K562 (cell line): Measurements from ENCODE around the gene SIGLEC1. TPM values are rescaled to one million over a fixed set of nuclear protein-coding genes. Genes with fewer than 3 reads are reported as not detected.

Experiments
- ATAC-seq: fragments of 200-7000 bp; cut with Tn5 transposase; 3 replicates; pipeline ENCODE4 v1.9.1; 2020; ENCODE audit warnings: moderate library complexity
- BruUV-seq: library from RNA; stranded (reverse); fragments of 400-500 nt; replicated peaks from 2 replicates; lab custom pipeline; 2021; lab: Mats Ljungman, UMichigan
- CTCF ChIA-PET: fragments of 300-600 bp; formaldehyde crosslinking; extraction: SDS; loops from one replicate; lab custom pipeline; 2021; ENCODE audit warnings: low intra/inter-chr PET ratio; lab: Yijun Ruan, JAX
- POLR2A ChIA-PET: fragments of 300-600, 350-650 bp; sonication (Branson Sonifier 250); formaldehyde crosslinking; extraction: SDS; loops from one replicate; lab custom pipeline; 2021; ENCODE audit warnings: antibody characterized with exemption, inconsistent platforms; lab: Yijun Ruan, JAX
- DNase-seq, 4 experiments: peaks; one replicate each; pipeline versions ENCODE4 v3.0.0 to v3.0.0-alpha.2; 2011 to 2018; ENCODE audit warnings: low spot score in 3 of 4, mixed read lengths in 3 of 4; ENCODE audit errors: extremely low read depth in 1 of 4
- FAIRE-seq: peaks from 2 replicates; lab custom pipeline; 2011; peaks lifted over from hg19 to GRCh38; lab: Jason Lieb, UNC
- H2AFZ ChIP-seq: 2 replicates; pipeline ENCODE4 v1.6.0; 2011; ENCODE audit warnings: low read depth, low read length, control low read depth, inconsistent platforms
- H3K27ac ChIP-seq: fragments of 200-600 bp; 3 replicates; pipeline ENCODE4 v1.8.0; 2011; ENCODE audit warnings: low read depth, mild to moderate bottlenecking, control low read depth, inconsistent platforms, low read length, moderate library complexity, mixed read lengths; ENCODE audit errors: extremely low read depth
- H3K27me3 ChIP-seq, 2 experiments: fragments of 300-600 bp in 1 of 2; 2 replicates in 1 of 2; 3 replicates in 1 of 2; pipeline versions ENCODE4 v1.6.0 to v1.8.0; 2011; ENCODE audit warnings: inconsistent platforms in 2 of 2, low read length in 2 of 2, mild to moderate bottlenecking in 1 of 2, mixed read lengths in 1 of 2, moderate library complexity in 1 of 2; ENCODE audit not compliant: control insufficient read depth in 2 of 2, insufficient read depth in 2 of 2
- H3K36me3 ChIP-seq: fragments of 300-600 bp; 3 replicates; pipeline ENCODE4 v1.8.0; 2011; ENCODE audit warnings: mild to moderate bottlenecking, low read length, inconsistent platforms; ENCODE audit not compliant: control insufficient read depth, insufficient read depth
- H3K4me1 ChIP-seq, 2 experiments: fragments of 200-600 bp in 1 of 2; replicated peaks in 1 of 2; 2 replicates in 1 of 2; 3 replicates in 1 of 2; pipeline versions ENCODE4 v1.5.1 to v1.8.0; 2011; ENCODE audit warnings: inconsistent platforms in 2 of 2, low read length in 2 of 2, mild to moderate bottlenecking in 1 of 2, mixed read lengths in 1 of 2, moderate library complexity in 1 of 2; ENCODE audit not compliant: control insufficient read depth in 2 of 2, insufficient read depth in 2 of 2
- H3K4me2 ChIP-seq: 2 replicates; pipeline ENCODE4 v1.6.1; 2011; ENCODE audit warnings: low read length, control low read depth, inconsistent platforms, mixed read lengths; ENCODE audit not compliant: insufficient read depth
- H3K4me3 ChIP-seq: fragments of 200-600 bp; sonication (generic), shearing (Covaris generic); 2 replicates; pipeline ENCODE4 v1.5.1; 2016; ENCODE audit warnings: control low read depth, inconsistent platforms
- H3K79me2 ChIP-seq: fragments of 200-600 bp; 3 replicates; pipeline ENCODE4 v1.8.0; 2011; ENCODE audit warnings: low read length, inconsistent platforms; ENCODE audit not compliant: control insufficient read depth, insufficient read depth
- H3K9ac ChIP-seq, 2 experiments: 2 replicates each; pipeline versions ENCODE4 v1.6.0 to v1.6.1; 2011; ENCODE audit warnings: low read depth in 2 of 2, low read length in 2 of 2, control low read depth in 1 of 2, inconsistent platforms in 1 of 2, mild to moderate bottlenecking in 1 of 2, mixed read lengths in 1 of 2; ENCODE audit not compliant: insufficient read depth in 1 of 2
- H3K9me1 ChIP-seq: one replicate; pipeline ENCODE4 v1.6.0; 2011; ENCODE audit warnings: inconsistent platforms, mild to moderate bottlenecking, low read length, moderate library complexity; ENCODE audit not compliant: control insufficient read depth, insufficient read depth
- H3K9me3 ChIP-seq: replicated peaks from 2 replicates; pipeline ENCODE4 v1.5.1; 2011; ENCODE audit warnings: low read depth, low read length, inconsistent platforms; ENCODE audit not compliant: control insufficient read depth, insufficient read depth
- H4K20me1 ChIP-seq: replicated peaks from 2 replicates; pipeline ENCODE4 v1.6.1; 2011; ENCODE audit warnings: low read length, inconsistent platforms, mixed read lengths; ENCODE audit not compliant: control insufficient read depth, insufficient read depth
- BRD9 ChIP-seq: fragments of 450-650 bp; IDR thresholded peaks from 2 replicates; pipeline ENCODE4 v1.6.1; 2018; ENCODE audit warnings: low read depth; ENCODE audit not compliant: partially characterized antibody
- EP400 ChIP-seq: fragments of 450-650 bp; IDR thresholded peaks from 2 replicates; pipeline ENCODE4 v1.6.1; 2017; ENCODE audit warnings: antibody characterized with exemption, mild to moderate bottlenecking, moderate library complexity
- KAT7 ChIP-seq: sonication (generic); formaldehyde crosslinking; IDR thresholded peaks from 2 replicates; pipeline ENCODE4 v1.8.0; 2022; ENCODE audit warnings: missing genetic modification reagents, mild to moderate bottlenecking, borderline replicate concordance
- SNIP1 ChIP-seq: fragments of 450-650 bp; IDR thresholded peaks from 2 replicates; pipeline ENCODE4 v1.7.1; 2017; ENCODE audit warnings: low read depth, mild to moderate bottlenecking
- TAF15 ChIP-seq: fragments of 200-400 bp; formaldehyde crosslinking; IDR thresholded peaks from 2 replicates; pipeline ENCODE4 v1.6.1; 2017; ENCODE audit warnings: mild to moderate bottlenecking, low read depth, low read length, moderate library complexity
- THAP7 ChIP-seq: fragments of 250-450 bp; sonication (Bioruptor Pico); IDR thresholded peaks from 2 replicates; pipeline ENCODE4 v1.5.0; 2021
- WGBS: fragments of 100-300 bp; shearing (Covaris generic); methylation state at CpG from one replicate; pipeline ENCODE4 v1.1.6; 2016; ENCODE audit warnings: low coverage, mixed read lengths; ENCODE audit not compliant: insufficient coverage; ENCODE audit errors: missing lambda C conversion rate; 5-methylcytosine and 5-hydroxymethylcytosine counted together
- in situ Hi-C: fragments of 300-500 bp; cut with MboI; formaldehyde crosslinking; loops from 4 replicates; pipeline ENCODE4 v1.15.0; 2018; ENCODE audit warnings: inconsistent platforms, mixed read lengths
- intact Hi-C: fragments of 100-400 bp; cut with micrococcal nuclease; formaldehyde crosslinking; loops from 2 replicates; pipeline ENCODE4 v1.14.2; 2022
- polyA plus RNA-seq, 8 experiments: library from polyadenylated mRNA; depleted of rRNA in 4 of 8; stranded (reverse) in 5 of 8; unstranded in 3 of 8; fragments of >200 nt; fragmentation: Nextera tagmentation in 2 of 8; fragmentation: Illumina TruSeq in 1 of 8; extraction: Ambion mirVana in 2 of 8; extraction: Trizol in 1 of 8; gene quantifications; 2 replicates each; pipeline versions ENCODE4 v1.2.1 to v1.2.3, GENCODE V29; 2011 to 2014; ENCODE audit warnings: inconsistent platforms in 1 of 8, missing spikeins in 1 of 8
- total RNA-seq, 7 experiments: library from RNA; depleted of rRNA in 6 of 7; stranded (reverse); fragments of >200 nt in 6 of 7; fragmentation: Illumina TruSeq in 2 of 7; extraction: Trizol in 2 of 7; gene quantifications; 2 replicates each; pipeline versions ENCODE4 v1.2.1 to v1.2.3, GENCODE V29; 2011 to 2021; ENCODE audit warnings: low replicate concordance in 1 of 7

SIGLEC1 gene
- total and polyA plus RNA-seq, 9 of the 15 experiments (the other 6 are each of a cell fraction or from before 2014, with no cell fraction given), result 0.05 to 0.07 TPM; not detected in 7

DNA sequence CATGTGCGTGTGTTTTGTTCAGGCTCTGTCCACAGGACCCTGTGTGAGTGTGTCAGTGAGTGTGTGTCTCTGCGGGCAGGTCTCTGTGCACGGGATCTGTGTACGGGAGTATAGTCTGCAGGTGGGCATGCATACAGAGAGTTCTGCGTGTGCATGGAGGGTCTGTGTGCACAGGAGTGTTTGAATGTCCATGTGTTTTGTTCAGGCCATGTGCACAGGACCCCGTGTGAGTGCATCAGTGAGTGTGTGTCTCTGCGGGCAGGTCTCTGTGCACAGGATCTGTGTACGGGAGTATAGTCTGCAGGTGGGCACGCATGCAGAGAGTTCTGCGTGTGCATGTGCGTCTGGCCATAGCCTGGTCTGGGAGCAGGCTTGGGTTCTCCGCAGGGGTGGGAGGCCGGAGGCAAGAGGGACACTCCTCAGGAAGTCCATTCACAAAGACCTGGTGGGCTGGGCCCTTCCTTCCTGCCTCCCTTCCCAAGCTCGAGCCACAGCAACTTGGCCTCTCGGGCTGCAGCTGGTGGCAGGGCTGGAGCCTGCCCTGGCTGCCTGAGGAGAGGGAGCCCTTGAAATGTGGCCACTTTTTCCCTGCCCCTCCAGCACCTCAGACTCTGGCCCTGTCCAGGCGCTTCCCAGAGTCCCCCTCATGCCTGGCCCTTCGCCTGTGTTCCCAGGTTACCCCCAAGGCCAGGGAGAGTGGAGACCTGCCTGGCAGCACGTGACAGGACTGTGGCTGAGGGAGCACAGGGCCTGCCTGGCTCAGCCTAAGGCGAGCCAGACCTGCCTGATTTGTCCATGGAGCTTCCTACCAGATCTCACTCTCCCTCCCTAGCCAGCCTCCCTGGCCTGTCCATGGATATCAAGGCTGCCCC is 26.9 kb upstream of the SIGLEC1 start:
- intact Hi-C loops (no loop called here), in situ Hi-C loops (no loop called here)
- no peak overlapping the region for H3K27ac ChIP-seq
- no peak for ATAC-seq
- 64% methylated on average over 13 of the region's 19 CpGs for WGBS
- POLR2A ChIA-PET, result interaction anchor here (0.5 to 0.6 kb wide), 3 partner anchors 15 to 151 kb away, joined by 3 to 4 read pairs (median 3); partner anchors contain the start of gene SIGLEC1
- no peaks in the 10 kb centered on the region for H3K9me1 ChIP-seq
- no peak for DNase-seq
- H4K20me1 ChIP-seq, result no peaks in the 10 kb centered on the region
- H3K27me3 ChIP-seq, result no peaks in the 10 kb centered on the region
- no peak for FAIRE-seq
- no peaks in the 10 kb centered on the region for H3K36me3 ChIP-seq
- no peak overlapping the region for H3K4me2 ChIP-seq
- CTCF ChIA-PET, result no interaction called here
- peaks cover 3 to 20% of the 10 kb centered on the region in 2 experiments; a peak in 3 of 5 replicates for H3K4me1 ChIP-seq
- TF ChIP-seq EP400 (no peak), BRD9 (no peak), KAT7 (CRISPR knock-in tag) (0 out of 2 replicates have a peak, but pooled peaks have one; percentile 19), TAF15 (no peak), THAP7 (CRISPR knock-in tag) (no peak), SNIP1 (no peak)
- H2AFZ ChIP-seq, result no peak overlapping the region
- peak overlapping the region in 1 of 2 experiments; percentile 84; a peak in 2 of 4 replicates for H3K9ac ChIP-seq
- H3K9me3 ChIP-seq, result no peaks in the 10 kb centered on the region
- no TSS peak for BruUV-seq
- no peak overlapping the region for H3K4me3 ChIP-seq
- no peaks in the 10 kb centered on the region for H3K79me2 ChIP-seq
